OCI-LY7 (cell line): ENCODE measurements around the gene SLC39A13.

Source experiments
- EZH2phosphoT487 ChIP-seq: fragments of 200-600 bp; sonication (generic); IDR thresholded peaks from 2 replicates; pipeline ENCODE4 v1.6.1; 2018; ENCODE audit warnings: low read depth, borderline replicate concordance, mild to moderate bottlenecking, mixed run types, antibody characterized with exemption, low read length, moderate library complexity, mixed read lengths
- TF ChIP-seq, protein P1 (sequence below): fragments of 200-600 bp; sonication (generic); conservative IDR thresholded peaks from 2 replicates; pipeline ENCODE4 v1.5.1; 2014; ENCODE audit warnings: mild to moderate bottlenecking, antibody characterized with exemption, low read length, moderate library complexity, mixed read lengths

DNA sequence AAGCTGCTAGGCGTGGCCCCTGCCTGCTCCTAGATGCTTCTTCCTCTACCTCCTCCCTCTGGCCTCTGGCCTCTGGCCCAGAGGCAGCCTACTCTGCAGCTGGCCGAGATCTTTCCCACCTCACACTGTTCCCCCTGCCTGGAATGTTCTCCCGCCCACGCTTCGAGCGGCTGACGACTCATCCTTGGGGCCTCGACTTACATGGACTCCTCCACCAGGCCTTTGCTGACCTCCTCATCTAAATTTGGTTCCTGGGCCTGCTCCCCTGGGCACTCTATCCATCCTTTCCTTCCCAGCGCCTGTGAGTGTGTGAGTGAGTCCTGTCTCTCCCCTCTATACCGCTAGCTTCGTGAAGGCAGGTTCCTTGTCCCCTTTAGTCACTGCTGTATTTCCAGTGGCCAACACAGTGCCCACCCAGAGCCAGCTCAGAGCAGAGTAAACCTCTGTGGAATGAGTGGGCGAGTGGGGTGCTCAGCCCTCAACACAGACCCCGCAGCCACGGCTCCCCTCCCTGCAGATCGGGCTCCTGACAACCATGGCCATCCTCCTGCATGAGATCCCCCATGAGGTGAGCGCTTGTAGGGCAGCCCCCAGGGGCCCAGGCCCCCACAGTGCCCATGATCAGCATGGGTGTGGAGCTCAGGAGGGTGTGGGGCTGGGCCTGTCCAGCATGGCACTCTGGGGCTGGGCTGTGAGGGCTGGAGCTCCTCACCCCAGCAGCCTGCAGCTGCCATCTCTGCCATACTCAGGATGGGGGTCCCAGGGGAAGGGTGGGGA lies 5.7 kb downstream of the SLC39A13 start:
- TF ChIP-seq, protein P1, sequence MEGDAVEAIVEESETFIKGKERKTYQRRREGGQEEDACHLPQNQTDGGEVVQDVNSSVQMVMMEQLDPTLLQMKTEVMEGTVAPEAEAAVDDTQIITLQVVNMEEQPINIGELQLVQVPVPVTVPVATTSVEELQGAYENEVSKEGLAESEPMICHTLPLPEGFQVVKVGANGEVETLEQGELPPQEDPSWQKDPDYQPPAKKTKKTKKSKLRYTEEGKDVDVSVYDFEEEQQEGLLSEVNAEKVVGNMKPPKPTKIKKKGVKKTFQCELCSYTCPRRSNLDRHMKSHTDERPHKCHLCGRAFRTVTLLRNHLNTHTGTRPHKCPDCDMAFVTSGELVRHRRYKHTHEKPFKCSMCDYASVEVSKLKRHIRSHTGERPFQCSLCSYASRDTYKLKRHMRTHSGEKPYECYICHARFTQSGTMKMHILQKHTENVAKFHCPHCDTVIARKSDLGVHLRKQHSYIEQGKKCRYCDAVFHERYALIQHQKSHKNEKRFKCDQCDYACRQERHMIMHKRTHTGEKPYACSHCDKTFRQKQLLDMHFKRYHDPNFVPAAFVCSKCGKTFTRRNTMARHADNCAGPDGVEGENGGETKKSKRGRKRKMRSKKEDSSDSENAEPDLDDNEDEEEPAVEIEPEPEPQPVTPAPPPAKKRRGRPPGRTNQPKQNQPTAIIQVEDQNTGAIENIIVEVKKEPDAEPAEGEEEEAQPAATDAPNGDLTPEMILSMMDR: no peak
- no peak for TF ChIP-seq EZH2phosphoT487
